Breast epithelium (tissue), 4 donors: ENCODE results near the gene OXSR1. TPM values are rescaled to one million over a fixed set of nuclear protein-coding genes. Genes with fewer than 3 reads are reported as not detected.
"Not testable (repeated sequence)": the region's sequence is repeated elsewhere in the genome, so short reads cannot be mapped to it uniquely, and the experiment has no call there.

ENCODE experiments used
- DNase-seq, 2 donors: peaks; one replicate each; pipeline ENCODE4 v3.0.0-alpha.2; 2019; ENCODE audit warnings: low spot score in 2 of 2
- H3K27ac ChIP-seq, 2 donors: fragments of 200-600 bp; sonication (generic) in 1 of 2; one replicate each; pipeline ENCODE4 v1.5.1; 2016 to 2019; ENCODE audit warnings: mild to moderate bottlenecking in 1 of 2
- H3K27me3 ChIP-seq, 2 donors: fragments of 200-600 bp; sonication (generic) in 1 of 2; one replicate each; pipeline versions ENCODE4 v1.5.1 to v1.6.0; 2017 to 2019; ENCODE audit warnings: control low read depth in 1 of 2, mild to moderate bottlenecking in 1 of 2
- H3K36me3 ChIP-seq: fragments of 200-600 bp; one replicate; pipeline ENCODE4 v1.5.1; 2019
- H3K4me1 ChIP-seq, 2 donors: fragments of 200-600 bp; sonication (generic); one replicate each; pipeline ENCODE4 v1.5.1; 2016 to 2019; ENCODE audit warnings: control low read depth in 1 of 2
- H3K4me3 ChIP-seq, 3 donors: fragments of 200-600 bp; sonication (generic); 1 replicate in 2 of 3; 2 replicates in 1 of 3; pipeline ENCODE4 v1.5.1; 2016 to 2019; ENCODE audit warnings: mild to moderate bottlenecking in 3 of 3, moderate library complexity in 2 of 3
- H3K9me3 ChIP-seq, 2 donors: fragments of 200-600 bp; sonication (generic) in 1 of 2; one replicate each; pipeline ENCODE4 v1.5.1; 2016 to 2019; ENCODE audit warnings: control low read depth in 1 of 2
- POLR2A ChIP-seq: fragments of 450-650 bp; IDR thresholded peaks from one replicate; pipeline ENCODE4 v1.6.1; 2016; ENCODE audit warnings: antibody characterized with exemption, mild to moderate bottlenecking, moderate library complexity
- POLR2AphosphoS5 ChIP-seq, 3 donors: sonication (generic); formaldehyde crosslinking; IDR thresholded peaks; one replicate each; pipeline ENCODE4 v1.6.1; 2017; ENCODE audit warnings: antibody characterized with exemption in 3 of 3
- intact Hi-C: fragments of 100-400 bp; cut with DNase I; formaldehyde crosslinking; loops from one replicate; pipeline ENCODE4 v1.15.1; 2023; ENCODE audit warnings: low total_unique reads
- total RNA-seq, 3 donors: library from RNA; depleted of rRNA; stranded (reverse); fragments of >200 nt; gene quantifications; one replicate each; pipeline ENCODE4 v1.1.0, GENCODE V29; 2016
- TF ChIP-seq, protein P1 (sequence below), 3 donors: fragments of 450-650 bp; IDR thresholded peaks; one replicate each; pipeline ENCODE4 v1.5.1; 2016 to 2017; ENCODE audit warnings: antibody characterized with exemption in 3 of 3, mild to moderate bottlenecking in 3 of 3, moderate library complexity in 3 of 3

OXSR1 gene
- total RNA-seq, 3 donors from 2014 or later = 29.0 to 41.6 (median 33.1) TPM

GRCh38 chr3:38229036-38229435 is 63.7 kb downstream of the OXSR1 start:
- no peak for TF ChIP-seq POLR2A
- TF ChIP-seq POLR2AphosphoS5 (IDR thresholded peaks at IDR 0.05) = no peak
- TF ChIP-seq, protein P1, sequence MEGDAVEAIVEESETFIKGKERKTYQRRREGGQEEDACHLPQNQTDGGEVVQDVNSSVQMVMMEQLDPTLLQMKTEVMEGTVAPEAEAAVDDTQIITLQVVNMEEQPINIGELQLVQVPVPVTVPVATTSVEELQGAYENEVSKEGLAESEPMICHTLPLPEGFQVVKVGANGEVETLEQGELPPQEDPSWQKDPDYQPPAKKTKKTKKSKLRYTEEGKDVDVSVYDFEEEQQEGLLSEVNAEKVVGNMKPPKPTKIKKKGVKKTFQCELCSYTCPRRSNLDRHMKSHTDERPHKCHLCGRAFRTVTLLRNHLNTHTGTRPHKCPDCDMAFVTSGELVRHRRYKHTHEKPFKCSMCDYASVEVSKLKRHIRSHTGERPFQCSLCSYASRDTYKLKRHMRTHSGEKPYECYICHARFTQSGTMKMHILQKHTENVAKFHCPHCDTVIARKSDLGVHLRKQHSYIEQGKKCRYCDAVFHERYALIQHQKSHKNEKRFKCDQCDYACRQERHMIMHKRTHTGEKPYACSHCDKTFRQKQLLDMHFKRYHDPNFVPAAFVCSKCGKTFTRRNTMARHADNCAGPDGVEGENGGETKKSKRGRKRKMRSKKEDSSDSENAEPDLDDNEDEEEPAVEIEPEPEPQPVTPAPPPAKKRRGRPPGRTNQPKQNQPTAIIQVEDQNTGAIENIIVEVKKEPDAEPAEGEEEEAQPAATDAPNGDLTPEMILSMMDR (IDR thresholded peaks at IDR 0.05) = no peak
- no peak overlapping the region for H3K4me3 ChIP-seq
- H3K27ac ChIP-seq = no peak overlapping the region
- H3K27me3 ChIP-seq = no peaks in the 10 kb centered on the region
- H3K9me3 ChIP-seq = no peaks in the 10 kb centered on the region
- no peaks in the 10 kb centered on the region for H3K36me3 ChIP-seq
- no peak for DNase-seq
- H3K4me1 ChIP-seq = no peaks in the 10 kb centered on the region
- intact Hi-C loops = no loop called here

- DNase-seq = no peak
- H3K36me3 ChIP-seq = peaks cover 7% of the 10 kb centered on the region
- H3K4me1 ChIP-seq = no peaks in the 10 kb centered on the region
- H3K27ac ChIP-seq = no peak overlapping the region
- no peak for TF ChIP-seq POLR2AphosphoS5 (IDR thresholded peaks at IDR 0.05)
- no peak for TF ChIP-seq POLR2A
- TF ChIP-seq, protein P1 (IDR thresholded peaks at IDR 0.05) = no peak
- intact Hi-C loops = loop anchor here (10.0 kb wide), 1 partner anchor 58 kb away; no protein-coding TSS in a partner anchor
- no peaks in the 10 kb centered on the region for H3K27me3 ChIP-seq
- H3K9me3 ChIP-seq = peaks cover 0 to 8% of the 10 kb centered on the region in 2 donors
- no peak overlapping the region for H3K4me3 ChIP-seq
These were observed 67.4 kb downstream of the OXSR1 start for GRCh38 chr3:38232701-38233100.

DNA sequence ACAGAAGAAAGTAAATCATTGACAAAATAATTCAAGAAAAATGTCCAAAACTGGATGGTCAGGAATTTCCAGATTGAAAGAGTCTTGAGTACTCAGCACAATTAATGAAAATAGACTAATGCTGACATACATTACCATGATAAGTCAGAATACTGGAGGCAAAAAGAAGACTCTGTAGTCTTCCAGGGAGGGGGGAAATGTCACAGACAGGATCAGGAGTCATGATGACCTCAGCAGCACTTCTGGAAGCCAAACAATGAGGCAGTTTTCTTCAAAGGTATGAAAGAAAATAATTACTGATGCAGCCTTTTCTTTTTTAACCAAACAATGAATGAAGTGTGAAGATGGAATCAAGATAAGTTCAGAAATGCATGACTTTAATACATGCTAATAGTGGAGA is 70.1 kb downstream of the OXSR1 start:
- no peak for DNase-seq
- intact Hi-C loops = loop anchor here (5.0 to 10.0 kb wide), 2 partner anchors 61 to 377 kb away; no protein-coding TSS in a partner anchor
- no peak overlapping the region for H3K4me3 ChIP-seq
- TF ChIP-seq POLR2AphosphoS5 (IDR thresholded peaks at IDR 0.05) = no peak
- TF ChIP-seq, protein P1 (IDR thresholded peaks at IDR 0.05) = no peak
- no peak for TF ChIP-seq POLR2A
- no peaks in the 10 kb centered on the region for H3K4me1 ChIP-seq
- no peak overlapping the region for H3K27ac ChIP-seq
- H3K27me3 ChIP-seq = no peaks in the 10 kb centered on the region
- H3K36me3 ChIP-seq = peaks cover 11% of the 10 kb centered on the region
- H3K9me3 ChIP-seq = peaks cover 0 to 23% of the 10 kb centered on the region in 2 donors

- Histone ChIP-seq H3K27ac (no peak overlapping the region), H3K4me1 (no peaks in the 10 kb centered on the region), H3K36me3 (peaks cover 11% of the 10 kb centered on the region), H3K9me3 (peaks cover 0 to 23% of the 10 kb centered on the region in 2 donors), H3K27me3 (no peaks in the 10 kb centered on the region), H3K4me3 (no peak overlapping the region)
- TF ChIP-seq, protein P1 (IDR thresholded peaks at IDR 0.05) = no peak
- TF ChIP-seq POLR2AphosphoS5 (IDR thresholded peaks at IDR 0.05) = no peak
- intact Hi-C loops = loop anchor here (5.0 to 10.0 kb wide), 2 partner anchors 64 to 374 kb away; no protein-coding TSS in a partner anchor
- DNase-seq = no peak
These were observed 73.2 kb downstream of the OXSR1 start for GRCh38 chr3:38238416-38239008.

DNA sequence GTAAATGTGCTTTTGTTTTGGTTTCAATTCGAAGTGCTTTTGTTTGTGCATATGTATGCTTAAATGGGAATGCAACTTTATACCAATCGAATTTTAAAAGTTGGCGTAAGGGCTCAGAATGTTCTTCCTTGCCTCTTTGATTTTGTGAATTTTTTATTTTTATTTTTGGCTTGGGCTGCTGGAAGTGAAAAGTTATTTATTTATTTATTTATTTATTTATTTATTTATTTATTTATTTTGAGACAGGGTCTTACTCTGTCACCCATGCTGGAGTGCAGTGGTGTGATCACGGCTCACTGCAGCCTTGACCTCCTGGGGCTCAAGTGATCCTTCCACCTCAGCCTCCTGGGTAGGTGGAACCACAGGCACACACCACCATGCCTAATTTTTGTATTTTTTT is 77.5 kb downstream of the OXSR1 start:
- H3K27me3 ChIP-seq, H3K27ac ChIP-seq, H3K36me3 ChIP-seq, intact Hi-C loops, DNase-seq, H3K4me1 ChIP-seq, H3K4me3 ChIP-seq: not testable (repeated sequence)
- H3K9me3 ChIP-seq = peaks cover 0 to 14% of the 10 kb centered on the region in 2 donors
